Skeletal muscle tissue (tissue), 4 donors: ENCODE measurements around the gene TCAIM. TPM values are rescaled to one million over a fixed set of nuclear protein-coding genes. Genes with fewer than 3 reads are reported as not detected.
"Not testable (repeated sequence)": the region's sequence is repeated elsewhere in the genome, so short reads cannot be mapped to it uniquely, and the experiment has no call there.

Experiments
- H3K27ac ChIP-seq: one replicate; pipeline ENCODE4 v1.7.0; 2013; ENCODE audit warnings: mild to moderate bottlenecking, low read depth, low read length, inconsistent platforms
- H3K27me3 ChIP-seq, 3 donors: one replicate each; pipeline ENCODE4 v1.7.0; 2013; ENCODE audit warnings: low read length in 3 of 3; ENCODE audit not compliant: control insufficient read depth in 3 of 3, insufficient read depth in 3 of 3
- H3K36me3 ChIP-seq, 3 donors: one replicate each; pipeline ENCODE4 v1.7.0; 2013; ENCODE audit warnings: low read length in 3 of 3; ENCODE audit not compliant: control insufficient read depth in 3 of 3, insufficient read depth in 3 of 3
- H3K4me1 ChIP-seq, 3 donors: one replicate each; pipeline ENCODE4 v1.7.0; 2013; ENCODE audit warnings: low read length in 3 of 3, mild to moderate bottlenecking in 3 of 3; ENCODE audit not compliant: control insufficient read depth in 3 of 3, insufficient read depth in 3 of 3
- H3K4me3 ChIP-seq, 3 donors: one replicate each; pipeline ENCODE4 v1.7.0; 2013; ENCODE audit warnings: low read length in 3 of 3
- H3K9ac ChIP-seq, 3 donors: one replicate each; pipeline ENCODE4 v1.7.0; 2013; ENCODE audit warnings: low read length in 3 of 3, mild to moderate bottlenecking in 3 of 3, moderate library complexity in 2 of 3, low read depth in 1 of 3
- H3K9me3 ChIP-seq, 3 donors: one replicate each; pipeline ENCODE4 v1.7.0; 2013; ENCODE audit warnings: low read length in 3 of 3; ENCODE audit not compliant: control insufficient read depth in 3 of 3
- total RNA-seq: library from RNA; depleted of rRNA; stranded (reverse); fragments of >200 nt; gene quantifications from one replicate; pipeline ENCODE4 v1.2.3, GENCODE V29; 2014
- donor health status: Osteomylitis.

The TCAIM gene
- total RNA-seq, 1 donor from 2014 or later, result 20.9 TPM

GRCh38 chr3:44409640-44410410 is 71.3 kb downstream of the TCAIM start:
- Histone ChIP-seq H3K36me3 (peaks cover 3 to 8% (median 4%) of the 10 kb centered on the region in 3 donors), H3K27ac (no peak overlapping the region), H3K27me3 (no peaks in the 10 kb centered on the region), H3K9ac (no peak overlapping the region), H3K4me3 (no peak overlapping the region), H3K9me3 (no peaks in the 10 kb centered on the region), H3K4me1 (no peaks in the 10 kb centered on the region)

DNA sequence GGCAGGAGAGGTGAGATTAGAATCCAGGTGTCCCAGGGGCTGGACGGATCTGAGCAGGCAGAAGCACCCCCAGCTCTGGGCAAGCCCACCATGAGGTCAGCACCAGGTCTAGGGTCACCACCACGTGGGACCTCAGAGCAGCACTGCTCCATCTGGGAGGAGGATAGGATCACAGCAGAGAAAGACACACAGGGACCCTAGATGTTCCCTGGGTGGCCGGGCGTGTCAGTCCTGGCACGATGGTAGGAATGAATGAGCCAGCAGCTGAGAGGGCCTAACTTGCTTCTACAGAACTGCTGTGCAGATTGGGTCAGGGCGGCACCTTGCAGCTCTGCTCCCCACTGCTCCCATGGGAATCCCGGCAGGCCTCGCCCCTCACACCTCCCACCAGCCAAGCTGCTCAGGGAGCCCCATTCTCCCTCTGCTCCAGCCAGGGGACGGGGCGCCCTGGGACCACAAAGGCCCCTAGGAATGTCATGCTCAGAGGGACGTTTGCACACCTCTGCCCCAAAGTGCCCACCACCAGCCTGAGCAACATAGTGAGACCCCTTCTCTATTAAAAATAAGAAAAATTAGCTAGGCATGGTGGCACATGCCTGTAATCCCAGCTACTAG is 72.6 kb downstream of the TCAIM start:
- H3K4me1 ChIP-seq, result no peaks in the 10 kb centered on the region
- no peaks in the 10 kb centered on the region for H3K9me3 ChIP-seq
- no peak overlapping the region for H3K9ac ChIP-seq
- H3K36me3 ChIP-seq, result peaks cover 0 to 6% (median 3%) of the 10 kb centered on the region in 3 donors
- no peak overlapping the region for H3K4me3 ChIP-seq
- H3K27me3 ChIP-seq, result no peaks in the 10 kb centered on the region
- no peak overlapping the region for H3K27ac ChIP-seq

DNA sequence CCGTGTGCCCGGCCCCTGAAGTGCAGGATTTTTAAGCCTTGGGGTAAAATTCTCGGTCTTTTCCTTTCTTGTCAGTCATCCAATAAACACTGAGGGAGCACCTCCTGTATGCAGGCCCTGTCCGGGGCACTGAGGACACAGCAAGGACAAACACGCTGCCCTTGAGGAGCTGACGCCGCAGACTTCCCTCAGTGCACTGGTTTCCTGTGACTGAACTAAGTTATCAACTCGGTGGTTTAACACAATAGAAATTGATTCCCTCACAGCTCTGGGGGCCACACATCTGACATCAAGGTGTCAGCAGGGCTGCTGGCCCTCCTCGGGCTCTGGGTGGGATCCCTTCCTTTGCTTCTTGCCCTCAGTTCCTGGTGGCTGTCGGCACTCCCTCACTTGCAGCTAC is 73.8 kb downstream of the TCAIM start:
- Histone ChIP-seq H3K36me3 (peaks cover 0 to 2% (median 0%) of the 10 kb centered on the region in 3 donors), H3K27ac (no peak overlapping the region), H3K9me3 (no peaks in the 10 kb centered on the region), H3K27me3 (no peaks in the 10 kb centered on the region), H3K9ac (no peak overlapping the region), H3K4me3 (no peak overlapping the region), H3K4me1 (no peaks in the 10 kb centered on the region)

GRCh38 chr3:44414517-44415090 is 76.0 kb downstream of the TCAIM start:
- Histone ChIP-seq H3K9ac (no peak overlapping the region), H3K27ac (no peak overlapping the region), H3K4me1 (no peaks in the 10 kb centered on the region)

GRCh38 chr3:44415421-44415820 is 76.9 kb downstream of the TCAIM start:
- Histone ChIP-seq H3K9ac (no peak overlapping the region), H3K27me3 (no peaks in the 10 kb centered on the region), H3K9me3 (no peaks in the 10 kb centered on the region), H3K4me3 (no peak overlapping the region), H3K4me1 (no peaks in the 10 kb centered on the region), H3K36me3 (no peaks in the 10 kb centered on the region), H3K27ac (no peak overlapping the region)

More at GRCh38 chr3:44414517-44415090, 76.0 kb downstream of the TCAIM start:
- Histone ChIP-seq H3K27me3 (no peaks in the 10 kb centered on the region), H3K4me3 (no peak overlapping the region), H3K9me3 (no peaks in the 10 kb centered on the region), H3K36me3 (peaks cover 0 to 1% (median 0%) of the 10 kb centered on the region in 3 donors)

GRCh38 chr3:44416031-44417030 is 77.8 kb downstream of the TCAIM start:
- no peaks in the 10 kb centered on the region for H3K9me3 ChIP-seq
- H3K36me3 ChIP-seq, result no peaks in the 10 kb centered on the region
- H3K9ac ChIP-seq, result no peak overlapping the region
- no peaks in the 10 kb centered on the region for H3K27me3 ChIP-seq
- H3K4me3 ChIP-seq, result no peak overlapping the region
- H3K4me1 ChIP-seq, result no peaks in the 10 kb centered on the region
- no peak overlapping the region for H3K27ac ChIP-seq

GRCh38 chr3:44418118-44418517 is 79.6 kb downstream of the TCAIM start:
- not testable (repeated sequence) for H3K4me1 ChIP-seq, H3K27ac ChIP-seq, H3K9me3 ChIP-seq, H3K36me3 ChIP-seq, H3K9ac ChIP-seq, H3K4me3 ChIP-seq, H3K27me3 ChIP-seq

GRCh38 chr3:44418549-44418948 is 80.0 kb downstream of the TCAIM start:
- Histone ChIP-seq H3K27ac (no peak overlapping the region), H3K4me1 (no peaks in the 10 kb centered on the region), H3K36me3 (no peaks in the 10 kb centered on the region), H3K4me3 (no peak overlapping the region), H3K9me3 (no peaks in the 10 kb centered on the region), H3K27me3 (no peaks in the 10 kb centered on the region), H3K9ac (no peak overlapping the region)

DNA sequence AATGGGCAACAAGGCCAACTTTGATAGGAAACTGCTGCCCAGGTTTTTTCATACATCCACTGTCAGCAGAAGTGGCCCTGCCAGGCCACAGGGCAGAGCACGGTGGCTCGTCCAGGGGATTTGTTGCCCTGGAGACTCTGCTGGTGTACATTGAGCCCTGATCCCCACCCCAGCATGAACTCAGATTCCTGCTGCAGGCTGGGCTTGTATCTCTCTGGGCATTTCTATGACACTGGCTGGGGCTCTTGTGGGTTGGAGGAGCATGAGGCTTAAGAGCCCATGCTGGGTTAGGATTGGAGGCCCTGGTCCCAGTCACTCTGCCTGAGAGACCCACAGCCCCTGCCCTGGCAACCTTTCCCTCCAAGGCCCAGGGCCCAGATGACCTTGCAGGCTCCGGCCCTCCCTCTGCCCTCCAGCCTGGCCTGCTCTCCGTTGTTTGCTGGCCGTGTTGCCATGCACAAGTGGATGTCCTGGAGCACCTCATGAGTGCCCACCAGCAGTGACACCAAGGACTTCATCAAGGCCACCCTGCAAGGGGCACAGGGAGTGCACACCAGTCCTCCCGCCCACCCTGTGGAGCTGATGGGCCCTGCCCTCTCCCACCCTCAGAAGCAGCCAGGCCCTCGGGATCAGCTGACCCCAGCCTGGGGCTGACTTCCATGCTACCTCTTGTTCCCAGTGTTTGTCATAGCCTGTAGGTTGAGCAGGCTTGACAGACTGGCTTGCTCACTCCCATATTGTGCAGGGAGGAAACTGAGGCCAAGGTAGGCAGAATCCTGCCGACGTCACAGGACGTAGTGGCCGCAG is 80.8 kb downstream of the TCAIM start:
- Histone ChIP-seq H3K27me3 (no peaks in the 10 kb centered on the region), H3K9me3 (no peaks in the 10 kb centered on the region), H3K4me1 (no peaks in the 10 kb centered on the region), H3K9ac (no peak overlapping the region), H3K36me3 (no peaks in the 10 kb centered on the region), H3K27ac (no peak overlapping the region), H3K4me3 (no peak overlapping the region)
